Measurements from ENCODE around the gene KANSL2.

GRCh38 chr12:48683534-48683933, 1.5 kb upstream of the KANSL2 start:
- TF ChIP-seq CTCF (IDR thresholded peaks at IDR 0.05) (no peak), POLR2A (IDR thresholded peaks at IDR 0.05) (no peak)

Data from lower leg skin (tissue), 3 donors.